Measurements from ENCODE around the gene SMAD1. TPM values are rescaled to one million over a fixed set of nuclear protein-coding genes. Genes with fewer than 3 reads are reported as not detected.
"Not testable (repeated sequence)": the region's sequence is repeated elsewhere in the genome, so short reads cannot be mapped to it uniquely, and the experiment has no call there.

Gene SMAD1
- total RNA-seq, 1 experiment from 2014 or later: 19.2 TPM

DNA sequence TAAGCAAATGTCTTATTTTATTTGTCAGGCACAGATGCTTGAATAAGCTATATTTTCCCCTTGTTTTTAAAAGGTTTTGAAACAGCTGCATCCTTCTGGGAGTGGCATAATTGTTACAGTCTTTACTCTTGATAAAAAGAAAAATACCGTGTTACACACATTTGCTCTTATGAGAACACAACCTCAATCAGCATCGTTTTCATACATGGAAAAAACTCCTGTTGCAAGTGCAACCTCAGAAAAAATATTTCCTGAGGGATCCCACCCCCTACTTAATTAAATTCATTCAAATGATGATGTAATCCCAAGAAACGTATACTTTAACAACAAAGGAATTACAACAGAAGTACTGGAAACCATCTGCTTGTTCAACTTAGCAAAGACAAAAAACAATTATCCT lies 58.6 kb downstream of the SMAD1 start:
- in situ Hi-C loops (cut with HindIII; ENCODE audit: low pct_unique_long_range_greater_than_20kb, low sequenced_read_pairs): no loop called here
- no peak for DNase-seq (ENCODE audit: low read depth)

DNA sequence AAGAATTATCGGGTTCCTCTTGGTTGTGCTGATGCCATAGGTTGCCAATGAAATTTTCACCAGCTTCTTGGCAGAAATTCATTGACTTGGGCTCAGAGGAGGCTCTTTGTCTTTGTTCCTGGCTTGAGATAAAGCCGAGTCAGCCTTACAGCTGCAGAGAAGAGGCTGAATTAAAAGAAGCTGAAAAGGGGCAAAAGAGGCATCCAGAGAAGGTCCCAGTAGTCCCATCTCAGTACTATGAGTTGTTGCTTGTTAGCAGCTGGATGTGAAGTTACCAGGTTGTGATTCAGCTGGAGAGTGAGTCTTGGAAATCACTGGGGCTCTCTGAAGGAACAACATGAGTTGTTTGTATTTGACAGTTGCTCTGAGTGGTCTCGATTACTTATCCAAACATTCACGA lies 59.7 kb downstream of the SMAD1 start:
- DNase-seq (ENCODE audit: low read depth): no peak
- in situ Hi-C loops (cut with HindIII; ENCODE audit: low pct_unique_long_range_greater_than_20kb, low sequenced_read_pairs): no loop called here

DNA sequence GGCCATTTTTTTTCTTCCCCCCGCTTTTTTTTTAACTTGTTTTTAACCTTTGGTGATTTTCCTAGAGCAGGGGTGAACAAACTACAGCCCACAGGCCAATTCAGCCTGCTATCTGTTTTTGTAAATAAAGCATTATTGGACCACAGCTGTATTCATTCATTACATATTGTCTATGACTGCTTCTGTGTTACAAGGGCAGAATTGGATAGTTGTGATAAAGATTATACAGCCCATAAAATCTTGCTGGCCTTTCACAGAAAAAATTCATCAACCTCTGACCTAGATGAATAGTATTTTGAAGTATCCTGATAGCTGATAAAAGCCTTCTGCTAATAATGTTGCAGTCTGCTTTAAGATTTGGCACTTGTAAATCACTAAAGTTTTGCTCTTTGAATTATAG lies 63.4 kb downstream of the SMAD1 start:
- DNase-seq (ENCODE audit: low read depth): no peak
- in situ Hi-C loops (cut with HindIII; ENCODE audit: low pct_unique_long_range_greater_than_20kb, low sequenced_read_pairs): no loop called here

DNA sequence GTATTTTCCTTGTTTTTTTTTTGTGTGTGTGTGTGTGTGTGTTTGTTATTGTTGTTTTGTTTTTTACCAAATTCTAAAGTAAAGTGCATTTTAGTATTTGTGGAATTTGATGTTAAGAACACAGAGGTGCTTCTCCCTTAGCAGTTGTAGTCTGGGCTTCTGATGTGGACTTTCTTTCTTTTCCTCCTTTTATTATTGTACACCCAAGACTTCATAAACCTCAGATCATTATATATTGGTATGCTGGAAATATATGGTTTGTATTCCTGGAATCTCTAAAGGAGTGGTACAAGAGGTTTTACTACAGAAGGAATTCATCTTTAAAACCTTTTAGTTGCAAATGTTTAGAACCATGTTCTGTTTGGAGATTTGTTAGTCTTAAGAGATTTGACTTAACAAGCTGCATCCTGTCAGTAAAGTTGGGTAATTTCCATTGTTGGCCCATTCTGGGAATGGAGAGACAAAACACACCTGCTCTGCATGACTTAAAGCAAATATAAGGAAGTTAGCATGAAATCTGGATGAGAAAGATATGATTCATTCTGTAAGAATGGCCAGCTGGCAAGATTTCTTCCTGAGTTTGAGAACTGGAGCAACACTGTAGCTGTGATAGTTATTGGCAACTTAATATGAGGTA lies 64.0 kb downstream of the SMAD1 start:
- DNase-seq (ENCODE audit: low read depth): peak; percentile 57
- in situ Hi-C loops (cut with HindIII; ENCODE audit: low pct_unique_long_range_greater_than_20kb, low sequenced_read_pairs): no loop called here

DNA sequence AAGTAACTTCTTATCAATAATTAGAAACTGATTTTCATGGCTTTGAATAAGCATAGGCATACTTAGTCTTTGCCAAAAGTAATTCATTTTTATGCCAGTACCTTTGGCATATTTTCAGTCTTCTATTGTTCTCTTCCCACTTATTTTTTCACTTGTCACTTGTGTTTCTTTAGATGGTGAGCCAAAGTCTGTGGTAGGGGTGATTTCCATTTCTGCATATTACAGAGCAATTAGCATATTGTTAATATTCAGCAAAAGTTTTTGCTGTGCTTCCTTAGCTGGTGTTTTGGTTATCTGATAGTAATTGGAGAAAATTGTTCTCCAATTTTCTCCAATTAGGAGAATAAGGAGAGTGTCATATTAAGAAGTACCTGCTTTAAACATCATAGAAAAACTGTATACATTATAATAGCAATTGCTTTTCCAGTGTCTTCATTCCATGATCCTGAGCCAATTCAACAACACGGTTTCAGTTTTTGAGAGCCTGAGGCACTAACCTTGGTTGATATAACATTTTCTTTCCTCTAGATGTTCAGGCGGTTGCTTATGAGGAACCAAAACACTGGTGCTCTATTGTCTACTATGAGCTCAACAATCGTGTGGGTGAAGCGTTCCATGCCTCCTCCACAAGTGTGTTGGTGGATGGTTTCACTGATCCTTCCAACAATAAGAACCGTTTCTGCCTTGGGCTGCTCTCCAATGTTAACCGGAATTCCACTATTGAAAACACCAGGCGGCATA lies 64.7 kb downstream of the SMAD1 start:
- in situ Hi-C loops (cut with HindIII; ENCODE audit: low pct_unique_long_range_greater_than_20kb, low sequenced_read_pairs): no loop called here
- no peak for DNase-seq (ENCODE audit: low read depth)

DNA sequence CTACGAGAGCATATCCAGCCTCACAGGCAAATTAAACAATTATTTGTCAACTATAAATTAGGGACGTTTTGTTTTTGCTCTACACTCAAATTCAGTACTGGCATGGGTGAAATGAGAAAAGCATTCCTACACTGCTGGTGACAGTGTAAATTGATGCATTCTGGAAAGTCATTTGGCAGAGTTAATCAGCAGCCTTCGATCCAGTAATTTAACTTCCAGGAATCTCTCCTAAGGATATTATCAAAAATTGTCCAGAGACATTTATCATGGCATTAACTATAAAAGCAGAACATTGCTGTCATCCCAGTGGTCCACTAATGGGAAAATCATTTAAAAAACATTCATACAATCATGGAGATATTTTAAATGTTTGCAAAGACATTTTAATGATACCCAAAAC lies 70.0 kb downstream of the SMAD1 start:
- in situ Hi-C loops (cut with HindIII; ENCODE audit: low pct_unique_long_range_greater_than_20kb, low sequenced_read_pairs): no loop called here
- DNase-seq (ENCODE audit: low read depth): no peak

DNA sequence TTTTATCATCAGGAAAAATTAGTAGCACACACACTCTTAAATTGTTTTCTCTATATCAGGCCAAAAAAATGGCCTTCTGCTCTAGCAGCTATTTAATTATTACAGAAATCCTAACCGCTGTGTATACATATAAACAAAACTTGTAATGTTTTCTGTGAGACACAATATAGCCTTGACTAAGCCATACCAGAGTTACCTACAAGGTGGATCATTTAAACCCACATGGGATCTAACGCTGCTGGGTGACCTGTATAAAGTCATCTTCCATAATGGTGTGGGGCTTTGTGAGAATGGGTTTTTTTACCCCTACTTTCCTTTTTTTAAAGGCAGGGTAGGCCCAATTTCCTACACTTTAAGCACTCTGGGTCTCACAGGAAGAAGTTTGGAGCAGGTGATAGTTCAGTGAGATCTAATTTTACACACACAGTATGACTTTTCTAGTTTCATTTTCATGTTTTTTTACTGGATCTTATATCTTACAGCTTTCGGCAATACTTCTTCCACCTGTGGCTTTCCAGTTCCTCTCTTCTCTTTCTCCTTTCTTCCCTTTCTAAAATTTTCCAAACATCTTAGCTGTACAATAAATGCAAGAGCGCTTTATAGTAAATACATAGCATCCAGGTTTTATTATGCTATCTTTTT lies 70.6 kb downstream of the SMAD1 start:
- DNase-seq (ENCODE audit: low read depth): no peak
- in situ Hi-C loops (cut with HindIII; ENCODE audit: low pct_unique_long_range_greater_than_20kb, low sequenced_read_pairs): no loop called here

DNA sequence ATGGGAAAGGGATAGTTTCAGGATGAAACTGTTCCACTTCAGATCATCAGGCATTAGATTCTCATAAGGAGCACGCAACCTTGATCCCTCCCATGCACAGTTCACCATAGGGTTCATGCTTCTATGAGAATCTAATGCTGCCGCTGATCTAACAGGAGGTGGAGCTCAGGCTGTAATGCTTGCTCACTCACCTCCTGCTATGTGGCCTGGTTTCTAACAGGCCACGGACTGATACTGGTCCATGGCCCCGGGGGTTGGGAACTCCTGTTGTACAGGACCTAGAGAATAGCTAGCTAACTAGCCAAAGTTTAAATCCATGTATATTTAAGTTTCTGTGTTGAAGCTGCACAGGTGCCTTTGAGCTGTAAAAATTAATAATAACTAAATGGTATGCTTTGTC lies 71.7 kb downstream of the SMAD1 start:
- no peak for DNase-seq (ENCODE audit: low read depth)
- in situ Hi-C loops (cut with HindIII; ENCODE audit: low pct_unique_long_range_greater_than_20kb, low sequenced_read_pairs): no loop called here

DNA sequence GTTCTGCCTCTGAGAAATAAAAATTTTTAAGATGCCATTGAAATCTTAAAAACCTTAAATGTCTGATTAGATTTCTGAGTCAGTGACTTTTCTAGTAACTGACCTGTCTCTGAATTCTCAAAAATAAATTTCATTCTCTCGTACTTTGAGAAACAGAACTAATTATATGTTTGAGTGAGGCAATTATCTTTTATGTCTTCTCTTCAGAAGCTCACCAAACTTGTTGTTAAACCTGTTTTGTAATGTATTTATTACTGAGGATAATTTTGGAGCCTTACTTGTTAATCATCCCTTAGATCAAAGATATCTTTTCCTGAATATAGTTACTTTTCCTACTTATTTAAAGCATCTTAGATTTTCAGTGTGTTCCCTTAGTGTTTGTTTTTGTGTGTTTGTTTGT lies 73.0 kb downstream of the SMAD1 start:
- no peak for DNase-seq (ENCODE audit: low read depth)
- in situ Hi-C loops (cut with HindIII; ENCODE audit: low pct_unique_long_range_greater_than_20kb, low sequenced_read_pairs): no loop called here

DNA sequence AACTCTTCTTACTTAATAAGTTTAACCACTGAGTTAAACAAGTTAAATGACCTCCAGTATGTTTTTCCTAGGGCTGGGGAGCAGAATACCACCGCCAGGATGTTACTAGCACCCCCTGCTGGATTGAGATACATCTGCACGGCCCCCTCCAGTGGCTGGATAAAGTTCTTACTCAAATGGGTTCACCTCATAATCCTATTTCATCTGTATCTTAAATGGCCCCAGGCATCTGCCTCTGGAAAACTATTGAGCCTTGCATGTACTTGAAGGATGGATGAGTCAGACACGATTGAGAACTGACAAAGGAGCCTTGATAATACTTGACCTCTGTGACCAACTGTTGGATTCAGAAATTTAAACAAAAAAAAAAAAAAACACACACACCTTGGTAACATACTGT lies 76.1 kb downstream of the SMAD1 start:
- peak; percentile 19 for DNase-seq (ENCODE audit: low read depth)
- in situ Hi-C loops (cut with HindIII; ENCODE audit: low pct_unique_long_range_greater_than_20kb, low sequenced_read_pairs): no loop called here

DNA sequence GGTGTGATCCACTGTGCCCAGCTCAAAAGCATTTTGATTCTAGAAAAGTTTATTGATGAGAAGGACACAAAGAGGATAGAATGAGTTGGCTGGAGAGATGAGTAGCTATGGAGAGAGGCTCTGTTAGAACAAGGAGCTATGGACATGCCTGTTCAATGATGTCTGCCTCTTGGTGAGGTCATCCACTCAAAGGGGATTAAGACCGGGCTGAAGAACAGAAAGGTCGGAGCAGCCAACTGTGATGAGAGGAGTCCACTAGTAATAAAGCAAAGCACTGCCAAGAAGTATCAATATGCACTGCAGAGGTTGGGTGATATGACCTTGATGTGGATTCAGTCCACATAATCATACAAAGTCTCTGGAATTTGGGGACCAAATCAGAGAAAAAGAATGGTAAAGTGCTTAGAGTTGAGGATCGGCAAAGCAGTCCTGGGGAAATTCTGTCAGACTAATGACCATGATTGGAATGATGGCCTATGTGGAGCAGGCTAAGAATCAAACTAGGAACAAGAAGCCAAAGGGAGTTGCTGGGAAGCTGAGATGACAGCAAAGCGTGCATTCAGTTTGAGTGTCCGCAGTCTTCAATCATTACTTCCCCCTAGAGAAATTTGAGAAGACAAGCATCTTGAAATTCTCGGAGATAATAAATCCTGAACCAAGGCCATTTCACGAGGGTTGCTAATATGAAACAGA lies 81.8 kb downstream of the SMAD1 start:
- in situ Hi-C loops (cut with HindIII; ENCODE audit: low pct_unique_long_range_greater_than_20kb, low sequenced_read_pairs): no loop called here
- DNase-seq (ENCODE audit: low read depth): no peak

DNA sequence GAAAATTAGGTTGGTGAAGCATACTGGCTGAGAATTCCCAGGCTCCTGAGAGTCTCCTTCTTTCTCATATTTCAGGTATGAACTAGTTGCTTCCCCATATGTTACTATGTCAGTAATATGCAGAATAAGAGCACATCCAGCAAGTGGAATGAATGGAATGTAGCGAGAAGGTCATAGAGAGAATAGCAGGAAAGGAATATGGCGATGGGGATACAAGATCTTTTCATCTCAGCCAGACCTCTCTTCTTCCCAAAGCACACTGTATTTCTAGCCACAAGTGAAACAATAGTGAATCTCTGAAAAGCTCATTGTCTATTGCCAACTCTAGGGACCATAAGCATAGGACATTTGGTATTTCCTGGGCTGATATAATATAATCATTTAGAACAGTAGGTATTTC lies 82.9 kb downstream of the SMAD1 start:
- in situ Hi-C loops (cut with HindIII; ENCODE audit: low pct_unique_long_range_greater_than_20kb, low sequenced_read_pairs): no loop called here
- no peak for DNase-seq (ENCODE audit: low read depth)

DNA sequence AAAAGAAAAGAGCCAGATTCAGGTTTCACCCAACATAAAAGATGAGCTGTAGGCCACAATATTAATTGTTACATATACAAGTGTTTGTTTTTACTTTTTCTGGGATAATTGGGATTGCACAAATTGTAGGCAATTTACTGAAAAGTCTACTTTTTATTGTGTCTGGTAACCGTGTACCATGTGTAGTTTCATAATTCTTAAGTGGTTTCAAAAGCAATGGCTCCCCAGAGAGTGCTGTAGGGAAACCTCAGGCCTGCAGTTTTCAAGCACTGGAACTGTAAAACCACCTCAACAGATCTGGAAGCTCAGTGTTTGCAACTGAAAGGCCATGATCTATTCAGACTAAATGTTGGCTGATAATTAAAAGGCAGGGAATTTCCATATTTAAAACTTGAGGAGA lies 83.7 kb downstream of the SMAD1 start:
- no peak for DNase-seq (ENCODE audit: low read depth)
- in situ Hi-C loops (cut with HindIII; ENCODE audit: low pct_unique_long_range_greater_than_20kb, low sequenced_read_pairs): no loop called here

DNA sequence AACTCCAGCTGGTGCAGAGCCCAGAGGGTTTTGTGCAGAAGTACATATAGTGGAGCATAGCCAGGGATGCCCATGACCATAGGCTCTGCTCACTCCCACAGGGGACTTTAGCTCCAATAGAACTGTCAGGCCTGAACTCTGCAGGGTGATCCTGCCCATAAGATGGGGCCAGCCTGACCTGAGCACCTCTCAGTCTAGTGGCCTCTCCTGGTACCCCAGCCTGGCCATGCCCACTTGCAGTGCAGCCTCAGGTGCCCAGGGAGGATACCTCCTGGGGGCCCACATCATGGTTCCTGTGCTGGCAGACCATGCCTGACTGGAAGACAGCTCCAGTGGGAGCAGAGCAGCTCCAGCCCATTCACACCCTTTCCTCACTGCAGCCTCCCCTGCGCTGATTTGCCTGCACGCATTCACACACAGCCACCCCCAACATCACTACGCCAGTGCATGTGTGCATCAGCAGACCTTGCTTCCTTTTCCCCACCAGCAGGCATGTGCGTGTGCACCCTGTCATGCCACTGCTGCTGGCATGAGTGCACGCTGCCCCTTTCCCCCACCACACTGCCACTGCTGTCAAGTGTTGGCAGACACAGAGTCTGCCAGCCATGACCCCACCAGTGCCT lies 84.5 kb downstream of the SMAD1 start:
- DNase-seq (ENCODE audit: low read depth): no peak
- in situ Hi-C loops (cut with HindIII; ENCODE audit: low pct_unique_long_range_greater_than_20kb, low sequenced_read_pairs): no loop called here

DNA sequence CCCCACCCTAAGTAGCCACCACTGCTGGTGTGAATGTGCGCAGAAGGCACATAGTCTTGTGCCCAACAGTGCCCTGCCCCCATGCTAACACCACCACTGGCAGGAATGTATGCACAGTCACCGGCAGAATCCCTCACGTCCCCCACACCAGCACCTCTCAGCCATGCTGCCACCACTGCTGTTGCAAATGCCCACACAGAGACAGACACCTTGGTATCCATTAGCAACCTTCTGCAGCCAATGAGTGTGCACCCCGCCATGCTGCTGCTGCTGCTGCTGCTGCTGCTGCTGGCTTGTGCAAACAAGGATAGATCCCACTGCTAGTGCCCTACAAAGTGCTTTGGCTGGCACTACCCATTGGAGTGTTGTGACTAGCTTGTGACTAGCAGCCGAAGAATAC lies 85.1 kb downstream of the SMAD1 start:
- no peak for DNase-seq (ENCODE audit: low read depth)
- in situ Hi-C loops (cut with HindIII; ENCODE audit: low pct_unique_long_range_greater_than_20kb, low sequenced_read_pairs): no loop called here

DNA sequence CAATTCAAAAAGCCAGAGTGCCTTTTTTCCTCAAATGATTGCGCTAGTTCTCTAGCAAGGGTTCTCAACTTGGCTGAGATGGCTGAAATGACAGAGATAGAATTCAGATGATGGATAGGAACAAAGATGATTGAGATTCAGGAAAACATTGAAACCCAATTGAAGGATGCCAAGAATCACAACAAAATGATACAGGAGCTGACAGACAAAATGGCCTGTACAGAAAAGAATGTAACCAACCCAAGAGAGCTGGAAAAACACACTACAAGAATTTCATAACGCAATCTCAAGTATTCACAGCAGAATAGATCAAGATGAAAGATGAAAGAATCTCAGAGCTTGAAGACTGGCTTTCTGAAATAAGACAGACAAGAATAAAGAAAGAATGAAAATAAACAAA lies 85.9 kb downstream of the SMAD1 start:
- in situ Hi-C loops (cut with HindIII; ENCODE audit: low pct_unique_long_range_greater_than_20kb, low sequenced_read_pairs): no loop called here

DNA sequence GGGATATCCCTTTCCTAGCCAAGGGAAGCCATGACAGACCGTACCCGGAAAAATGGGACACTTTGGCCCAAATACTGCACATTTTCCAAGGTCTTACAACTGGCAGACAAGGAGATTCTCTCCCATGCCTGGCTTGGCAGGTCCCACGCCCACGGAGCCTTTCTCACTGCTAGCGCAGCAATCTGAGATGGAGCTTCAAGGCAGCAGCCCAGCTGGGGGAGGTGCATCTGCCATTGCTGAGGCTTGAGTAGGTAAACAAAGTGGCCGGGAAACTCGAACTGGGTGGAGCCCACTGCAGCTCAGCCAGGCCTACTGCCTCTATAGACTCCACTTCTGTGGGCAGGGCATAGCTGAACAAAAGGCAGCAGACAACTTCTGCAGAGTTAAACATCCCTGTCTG lies 92.9 kb downstream of the SMAD1 start:
- DNase-seq (ENCODE audit: low read depth); in situ Hi-C loops (cut with HindIII; ENCODE audit: low pct_unique_long_range_greater_than_20kb, low sequenced_read_pairs): not testable (repeated sequence)

More for the DNA sequence above, 85.9 kb downstream of the SMAD1 start:
- no peak for DNase-seq (ENCODE audit: low read depth)

DNA sequence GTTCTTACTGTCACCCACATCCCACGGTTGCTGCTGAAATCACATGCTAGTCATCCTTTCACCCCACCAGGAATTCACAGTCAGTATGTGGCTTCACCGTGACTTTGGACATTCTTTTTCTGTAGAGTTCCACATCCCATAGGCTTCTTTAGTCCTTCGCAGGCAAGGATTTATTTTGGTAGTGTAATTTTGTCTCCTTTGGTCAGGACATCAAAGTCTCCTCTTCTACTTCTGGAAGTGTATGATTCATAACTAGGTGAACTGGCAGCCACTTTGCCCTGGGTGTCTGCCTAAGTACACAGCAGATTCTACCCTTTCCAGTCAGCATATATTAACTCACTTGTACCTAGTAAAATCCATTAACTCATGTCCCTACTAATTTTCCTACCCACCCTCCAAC lies 99.3 kb downstream of the SMAD1 start:
- DNase-seq (ENCODE audit: low read depth): no peak
- in situ Hi-C loops (cut with HindIII; ENCODE audit: low pct_unique_long_range_greater_than_20kb, low sequenced_read_pairs): no loop called here
